ENCODE measurements around the gene CCDC106. TPM values are rescaled to one million over a fixed set of nuclear protein-coding genes. Genes with fewer than 3 reads are reported as not detected.

Gene CCDC106
- total and polyA plus RNA-seq, 8 donors = 9.7 to 16.8 (median 14.7) TPM

DNA sequence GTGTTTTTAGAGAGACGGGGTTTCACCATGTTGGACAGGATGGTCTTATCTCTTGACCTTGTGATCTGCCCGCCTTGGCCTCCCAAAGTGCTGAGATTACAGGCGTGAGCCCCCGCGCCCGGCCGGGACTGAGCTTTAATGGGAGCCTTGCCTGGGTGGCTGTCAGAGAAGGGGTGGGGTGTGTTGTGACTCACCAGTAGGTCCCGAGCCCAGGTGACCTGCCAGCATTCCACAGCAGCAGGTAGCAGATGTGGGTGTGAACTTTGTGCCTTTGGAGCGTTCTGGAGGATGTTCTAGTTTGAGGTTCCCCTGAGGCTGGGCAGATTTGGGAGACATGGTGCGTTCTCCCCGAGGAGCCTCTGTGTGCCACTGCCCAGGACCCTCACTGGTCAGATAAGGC is 19.9 kb downstream of the CCDC106 start:
- H3K9me3 ChIP-seq = no peaks in the 10 kb centered on the region
- peaks cover 4 to 99% of the 10 kb centered on the region in 2 donors for H3K36me3 ChIP-seq
- DNase-seq (peak in 1 of 4 donors; percentile 75), ATAC-seq (peak; percentile 58)
- TF ChIP-seq, protein P1, sequence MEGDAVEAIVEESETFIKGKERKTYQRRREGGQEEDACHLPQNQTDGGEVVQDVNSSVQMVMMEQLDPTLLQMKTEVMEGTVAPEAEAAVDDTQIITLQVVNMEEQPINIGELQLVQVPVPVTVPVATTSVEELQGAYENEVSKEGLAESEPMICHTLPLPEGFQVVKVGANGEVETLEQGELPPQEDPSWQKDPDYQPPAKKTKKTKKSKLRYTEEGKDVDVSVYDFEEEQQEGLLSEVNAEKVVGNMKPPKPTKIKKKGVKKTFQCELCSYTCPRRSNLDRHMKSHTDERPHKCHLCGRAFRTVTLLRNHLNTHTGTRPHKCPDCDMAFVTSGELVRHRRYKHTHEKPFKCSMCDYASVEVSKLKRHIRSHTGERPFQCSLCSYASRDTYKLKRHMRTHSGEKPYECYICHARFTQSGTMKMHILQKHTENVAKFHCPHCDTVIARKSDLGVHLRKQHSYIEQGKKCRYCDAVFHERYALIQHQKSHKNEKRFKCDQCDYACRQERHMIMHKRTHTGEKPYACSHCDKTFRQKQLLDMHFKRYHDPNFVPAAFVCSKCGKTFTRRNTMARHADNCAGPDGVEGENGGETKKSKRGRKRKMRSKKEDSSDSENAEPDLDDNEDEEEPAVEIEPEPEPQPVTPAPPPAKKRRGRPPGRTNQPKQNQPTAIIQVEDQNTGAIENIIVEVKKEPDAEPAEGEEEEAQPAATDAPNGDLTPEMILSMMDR (IDR thresholded peaks at IDR 0.05) = no peak
- intact Hi-C loops (cut with DNase I) = no loop called here
- H3K27me3 ChIP-seq = no peaks in the 10 kb centered on the region
- H3K27ac ChIP-seq = no peak overlapping the region
- peaks cover 0 to 4% of the 10 kb centered on the region in 2 donors for H3K4me1 ChIP-seq
- no peak overlapping the region for H3K4me3 ChIP-seq

DNA sequence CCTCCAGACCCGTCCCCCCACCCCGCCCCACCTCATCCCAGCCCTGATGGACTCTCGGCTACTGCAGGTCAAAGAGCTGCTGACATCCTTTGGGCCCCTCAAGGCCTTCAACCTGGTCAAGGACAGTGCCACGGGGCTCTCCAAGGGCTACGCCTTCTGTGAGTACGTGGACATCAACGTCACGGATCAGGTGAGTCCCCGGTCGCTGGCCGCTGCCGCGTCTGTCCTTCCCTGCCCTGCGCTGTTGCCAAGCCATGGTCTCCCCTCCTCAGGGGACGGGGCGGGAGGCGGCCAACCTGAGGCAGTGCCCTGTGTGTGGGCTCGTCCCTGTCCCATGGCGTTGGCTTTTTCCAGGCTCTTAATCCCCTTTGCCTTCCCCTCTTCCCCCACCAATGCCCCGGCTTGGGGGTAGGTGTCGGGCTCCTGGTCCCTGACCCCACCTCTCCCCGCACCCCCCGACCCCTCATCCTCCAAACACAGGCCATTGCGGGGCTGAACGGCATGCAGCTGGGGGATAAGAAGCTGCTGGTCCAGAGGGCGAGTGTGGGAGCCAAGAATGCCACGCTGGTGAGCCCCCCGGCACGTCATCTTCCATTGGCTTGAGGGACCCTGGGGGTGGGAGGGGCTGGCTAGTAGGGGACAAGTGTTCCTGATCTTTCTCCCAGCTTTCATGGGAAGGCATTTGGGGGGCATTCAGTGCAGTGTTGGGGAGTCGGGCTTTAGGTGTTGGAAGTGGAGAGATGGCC is 20.8 kb downstream of the CCDC106 start:
- peak in 1 of 4 donors; percentile 77 for DNase-seq
- intact Hi-C loops (cut with DNase I) = no loop called here
- TF ChIP-seq, protein P1 (IDR thresholded peaks at IDR 0.05) = no peak
- no peak for ATAC-seq
- no peaks in the 10 kb centered on the region for H3K9me3 ChIP-seq
- H3K4me1 ChIP-seq = peaks cover 0 to 4% of the 10 kb centered on the region in 2 donors
- H3K27ac ChIP-seq = no peak overlapping the region
- no peaks in the 10 kb centered on the region for H3K27me3 ChIP-seq
- no peak overlapping the region for H3K4me3 ChIP-seq
- H3K36me3 ChIP-seq = peaks cover 4 to 99% of the 10 kb centered on the region in 2 donors

DNA sequence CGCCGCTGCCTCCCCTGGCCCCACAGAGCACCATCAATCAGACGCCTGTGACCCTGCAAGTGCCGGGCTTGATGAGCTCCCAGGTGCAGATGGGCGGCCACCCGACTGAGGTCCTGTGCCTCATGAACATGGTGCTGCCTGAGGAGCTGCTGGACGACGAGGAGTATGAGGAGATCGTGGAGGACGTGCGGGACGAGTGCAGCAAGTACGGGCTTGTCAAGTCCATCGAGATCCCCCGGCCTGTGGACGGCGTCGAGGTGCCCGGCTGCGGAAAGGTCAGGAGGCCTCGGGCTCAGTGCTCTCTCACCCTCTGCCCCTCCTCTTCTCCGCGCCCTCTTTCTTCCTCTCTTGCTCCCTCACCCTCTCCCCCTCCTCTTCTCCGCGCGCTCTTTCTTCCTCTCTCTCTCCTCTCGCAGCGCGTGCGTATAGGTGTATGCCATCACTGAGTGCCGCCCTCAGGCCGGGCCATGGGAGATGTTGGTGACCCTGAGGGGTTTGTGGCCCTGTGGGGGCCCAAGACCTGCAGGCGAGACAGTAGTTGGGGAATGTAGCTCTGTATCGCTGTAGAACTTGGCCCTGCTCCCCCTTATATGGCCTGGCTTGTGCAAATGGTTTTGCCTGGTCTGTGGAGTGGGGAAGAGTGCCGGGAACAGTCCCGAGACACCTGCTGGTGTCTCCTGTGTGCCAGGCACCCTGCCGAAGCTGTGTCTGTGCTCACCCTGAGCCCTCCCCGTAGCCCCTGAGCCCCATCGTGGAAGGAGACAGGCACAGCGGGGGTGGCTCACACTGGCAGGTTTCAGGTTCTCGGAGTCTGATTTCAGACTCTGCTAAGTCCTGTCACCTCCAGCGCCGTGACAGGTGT is 21.6 kb downstream of the CCDC106 start:
- peaks cover 0 to 97% of the 10 kb centered on the region in 2 donors for H3K36me3 ChIP-seq

DNA sequence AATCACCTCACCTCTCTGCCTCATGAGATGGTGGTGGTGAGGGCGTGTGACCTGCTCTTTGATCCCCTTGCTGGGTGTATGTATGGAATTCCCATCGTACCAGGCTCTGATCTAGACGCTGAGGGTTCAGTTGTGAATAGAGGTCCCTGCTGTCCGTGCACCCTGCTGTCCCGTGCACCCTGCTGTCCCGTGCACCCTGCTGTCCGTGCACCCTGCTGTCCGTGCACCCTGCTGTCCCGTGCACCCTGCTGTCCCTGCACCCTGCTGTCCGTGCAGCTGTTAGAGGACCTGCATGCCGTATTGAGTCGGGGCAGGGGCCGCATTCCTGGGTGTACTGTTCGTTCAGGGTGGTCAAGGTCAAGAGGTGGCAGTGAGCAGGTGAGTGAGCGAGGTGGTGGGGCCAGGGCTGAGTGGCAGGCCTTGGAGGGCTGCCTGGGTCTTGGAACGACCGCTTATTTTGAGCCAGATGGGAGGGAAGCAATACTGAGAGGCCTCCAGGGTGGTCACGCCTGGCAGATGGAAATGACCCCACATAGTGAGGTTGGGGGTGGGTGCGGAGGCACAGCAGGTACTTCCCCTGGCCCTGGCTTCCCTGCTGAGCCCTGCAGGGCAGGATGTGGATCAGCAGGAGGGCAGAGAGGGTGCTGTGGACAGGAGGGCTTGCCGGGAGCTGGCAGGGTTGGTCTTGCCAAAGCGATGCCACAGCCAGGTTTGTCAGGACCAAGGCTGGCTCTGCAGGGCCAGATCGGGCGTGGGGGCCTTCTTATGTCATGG is 22.5 kb downstream of the CCDC106 start:
- intact Hi-C loops (cut with DNase I) = no loop called here
- H3K4me1 ChIP-seq = peaks cover 0 to 11% of the 10 kb centered on the region in 2 donors
- DNase-seq (peak in 2 of 4 donors; percentile 64 to 92), ATAC-seq (no peak)
- no peak overlapping the region for H3K27ac ChIP-seq
- H3K9me3 ChIP-seq = no peaks in the 10 kb centered on the region
- H3K27me3 ChIP-seq = no peaks in the 10 kb centered on the region
- no peak overlapping the region for H3K4me3 ChIP-seq
- TF ChIP-seq, protein P1 (IDR thresholded peaks at IDR 0.05) = no peak
- peaks cover 0 to 89% of the 10 kb centered on the region in 2 donors for H3K36me3 ChIP-seq

More for the DNA sequence above, 21.6 kb downstream of the CCDC106 start:
- Histone ChIP-seq H3K9me3 (no peaks in the 10 kb centered on the region), H3K4me1 (peaks cover 0 to 10% of the 10 kb centered on the region in 2 donors), H3K4me3 (no peak overlapping the region), H3K27ac (no peak overlapping the region), H3K27me3 (no peaks in the 10 kb centered on the region)
- TF ChIP-seq, protein P1 (IDR thresholded peaks at IDR 0.05) = no peak
- DNase-seq (peak in 1 of 4 donors; percentile 69), ATAC-seq (no peak)
- intact Hi-C loops (cut with DNase I) = no loop called here

Data from left lung (tissue), 10 donors.